Right atrium auricular region (tissue), 2 donors: Measurements from ENCODE around the gene KRTAP10-3. TPM values are rescaled to one million over a fixed set of nuclear protein-coding genes. Genes with fewer than 3 reads are reported as not detected.

ENCODE experiments used
- DNase-seq: peaks from one replicate; pipeline ENCODE4 v3.0.0-alpha.2; 2019; ENCODE audit warnings: low spot score
- H3K27ac ChIP-seq, 2 donors: fragments of 200-600 bp; sonication (generic); 1 replicate in 1 of 2; 2 replicates in 1 of 2; pipeline ENCODE4 v1.5.1; 2016 to 2019
- H3K27me3 ChIP-seq, 2 donors: fragments of 200-600 bp; sonication (generic); one replicate each; pipeline versions ENCODE4 v1.5.1 to v1.6.0; 2017 to 2019
- H3K36me3 ChIP-seq: fragments of 200-600 bp; sonication (generic); one replicate; pipeline ENCODE4 v1.5.1; 2016
- H3K4me1 ChIP-seq, 2 donors: fragments of 200-600 bp; sonication (generic); one replicate each; pipeline versions ENCODE4 v1.5.1 to v1.6.0; 2017 to 2019
- H3K4me3 ChIP-seq, 2 donors: fragments of 200-600 bp; sonication (generic); 1 replicate in 1 of 2; 2 replicates in 1 of 2; pipeline ENCODE4 v1.5.1; 2017 to 2019; ENCODE audit warnings: mild to moderate bottlenecking in 1 of 2, moderate library complexity in 1 of 2
- H3K9me3 ChIP-seq, 2 donors: fragments of 200-600 bp; sonication (generic); one replicate each; pipeline ENCODE4 v1.5.1; 2019
- total RNA-seq, 2 donors: library from RNA; depleted of rRNA; stranded (reverse); fragments of >200 nt; gene quantifications; one replicate each; pipeline ENCODE4 v1.1.0, GENCODE V29; 2016
- TF ChIP-seq, protein P1 (sequence below), 2 donors: fragments of 200-600 bp; sonication (generic); IDR thresholded peaks; one replicate each; pipeline ENCODE4 v1.5.1; 2019; ENCODE audit warnings: antibody characterized with exemption in 2 of 2

Gene KRTAP10-3
- not detected for total RNA-seq

DNA sequence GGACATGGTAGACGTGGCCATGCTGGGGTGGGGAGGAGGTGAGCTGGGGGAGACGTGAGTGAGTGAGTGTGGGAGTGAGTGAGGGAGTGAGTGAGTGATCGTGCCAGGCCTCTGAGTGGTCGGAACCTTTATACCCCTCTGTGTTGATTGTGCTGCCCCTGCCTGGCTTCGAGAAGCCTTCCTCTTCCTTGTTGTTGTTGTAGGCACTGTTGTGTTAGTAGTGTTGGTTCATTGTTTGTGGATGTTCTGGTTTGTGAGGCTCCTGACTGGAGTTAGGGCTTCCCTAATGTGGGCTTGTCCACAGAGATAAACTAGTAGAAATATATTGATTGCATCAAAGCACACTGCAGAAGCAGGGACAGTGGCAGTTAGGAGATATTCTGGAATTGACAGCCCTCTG, at the start of gene KRTAP10-3:
Gene KRTAP10-3, minus strand, starts transcription at position 101 of the 400 bp plus-strand sequence. Its CDS starts 80 bp downstream, at position 21.
- TF ChIP-seq, protein P1, sequence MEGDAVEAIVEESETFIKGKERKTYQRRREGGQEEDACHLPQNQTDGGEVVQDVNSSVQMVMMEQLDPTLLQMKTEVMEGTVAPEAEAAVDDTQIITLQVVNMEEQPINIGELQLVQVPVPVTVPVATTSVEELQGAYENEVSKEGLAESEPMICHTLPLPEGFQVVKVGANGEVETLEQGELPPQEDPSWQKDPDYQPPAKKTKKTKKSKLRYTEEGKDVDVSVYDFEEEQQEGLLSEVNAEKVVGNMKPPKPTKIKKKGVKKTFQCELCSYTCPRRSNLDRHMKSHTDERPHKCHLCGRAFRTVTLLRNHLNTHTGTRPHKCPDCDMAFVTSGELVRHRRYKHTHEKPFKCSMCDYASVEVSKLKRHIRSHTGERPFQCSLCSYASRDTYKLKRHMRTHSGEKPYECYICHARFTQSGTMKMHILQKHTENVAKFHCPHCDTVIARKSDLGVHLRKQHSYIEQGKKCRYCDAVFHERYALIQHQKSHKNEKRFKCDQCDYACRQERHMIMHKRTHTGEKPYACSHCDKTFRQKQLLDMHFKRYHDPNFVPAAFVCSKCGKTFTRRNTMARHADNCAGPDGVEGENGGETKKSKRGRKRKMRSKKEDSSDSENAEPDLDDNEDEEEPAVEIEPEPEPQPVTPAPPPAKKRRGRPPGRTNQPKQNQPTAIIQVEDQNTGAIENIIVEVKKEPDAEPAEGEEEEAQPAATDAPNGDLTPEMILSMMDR (IDR thresholded peaks at IDR 0.05), result no peak
- H3K4me1 ChIP-seq, result no peaks in the 10 kb centered on the region

DNA sequence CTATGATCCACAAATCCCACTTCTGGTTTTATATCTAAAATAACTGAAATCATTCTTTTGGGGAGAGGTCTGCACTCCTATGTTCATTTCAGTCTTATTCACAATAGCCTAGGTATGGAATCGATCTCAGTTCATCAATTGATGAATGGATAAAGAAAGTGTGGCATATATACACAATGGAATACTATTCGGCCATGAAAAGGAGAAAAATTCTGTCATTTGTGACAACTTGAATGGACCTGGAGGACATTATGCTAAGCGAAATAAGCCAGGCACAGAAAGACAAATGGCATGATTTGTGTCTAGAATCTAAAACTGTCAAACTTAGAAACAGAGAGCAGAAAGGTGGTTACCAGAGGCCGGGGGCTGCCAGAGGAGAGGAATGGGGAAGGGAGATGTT, 47.9 kb upstream of the KRTAP10-3 start:
- Histone ChIP-seq H3K4me1 (no peaks in the 10 kb centered on the region), H3K27me3 (no peaks in the 10 kb centered on the region), H3K27ac (no peak overlapping the region), H3K4me3 (no peak overlapping the region), H3K9me3 (peaks cover 7 to 15% of the 10 kb centered on the region in 2 donors), H3K36me3 (no peaks in the 10 kb centered on the region)
- TF ChIP-seq, protein P1 (IDR thresholded peaks at IDR 0.05), result no peak
- DNase-seq, result no peak

More for the DNA sequence above, at the start of gene KRTAP10-3:
- Histone ChIP-seq H3K27ac (no peak within 1 kb of the TSS), H3K9me3 (peaks cover 0 to 5% of the 10 kb centered on the region in 2 donors), H3K27me3 (no peaks in the 10 kb centered on the region), H3K4me3 (no peak within 1 kb of the TSS), H3K36me3 (no peaks in the 10 kb centered on the region)
- DNase-seq, result no peak

DNA sequence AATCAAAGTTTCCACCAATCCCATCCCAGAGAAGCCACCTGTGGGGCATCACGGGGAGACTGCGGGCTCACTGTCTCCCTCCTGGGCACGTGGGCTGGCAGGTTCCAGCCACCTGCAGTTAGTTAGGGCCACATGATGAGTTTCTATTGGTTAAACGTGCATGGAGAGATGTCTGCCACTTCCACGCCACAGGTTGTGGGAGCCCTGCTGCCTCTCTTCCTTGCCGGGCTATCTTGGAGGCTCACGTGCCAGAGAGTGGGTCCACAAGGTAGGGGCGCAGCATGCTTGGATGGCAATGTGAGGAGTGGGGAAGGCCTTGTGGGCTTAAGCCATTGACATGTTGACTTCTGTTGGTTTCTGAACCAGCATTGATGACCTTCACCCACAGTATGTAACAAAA, 45.3 kb upstream of the KRTAP10-3 start:
- no peaks in the 10 kb centered on the region for H3K27me3 ChIP-seq
- H3K36me3 ChIP-seq, result no peaks in the 10 kb centered on the region
- TF ChIP-seq, protein P1 (IDR thresholded peaks at IDR 0.05), result no peak
- DNase-seq, result no peak
- H3K4me1 ChIP-seq, result no peaks in the 10 kb centered on the region
- H3K4me3 ChIP-seq, result no peak overlapping the region
- H3K27ac ChIP-seq, result no peak overlapping the region
- H3K9me3 ChIP-seq, result peaks cover 0 to 2% of the 10 kb centered on the region in 2 donors

- Histone ChIP-seq H3K9me3 (peaks cover 0 to 4% of the 10 kb centered on the region in 2 donors), H3K27me3 (no peaks in the 10 kb centered on the region), H3K4me3 (no peak overlapping the region), H3K27ac (no peak overlapping the region), H3K36me3 (no peaks in the 10 kb centered on the region), H3K4me1 (no peaks in the 10 kb centered on the region)
- DNase-seq, result no peak
- TF ChIP-seq, protein P1 (IDR thresholded peaks at IDR 0.05), result no peak
Observed at GRCh38 chr21:44603109-44603875, 44.7 kb upstream of the KRTAP10-3 start.

DNA sequence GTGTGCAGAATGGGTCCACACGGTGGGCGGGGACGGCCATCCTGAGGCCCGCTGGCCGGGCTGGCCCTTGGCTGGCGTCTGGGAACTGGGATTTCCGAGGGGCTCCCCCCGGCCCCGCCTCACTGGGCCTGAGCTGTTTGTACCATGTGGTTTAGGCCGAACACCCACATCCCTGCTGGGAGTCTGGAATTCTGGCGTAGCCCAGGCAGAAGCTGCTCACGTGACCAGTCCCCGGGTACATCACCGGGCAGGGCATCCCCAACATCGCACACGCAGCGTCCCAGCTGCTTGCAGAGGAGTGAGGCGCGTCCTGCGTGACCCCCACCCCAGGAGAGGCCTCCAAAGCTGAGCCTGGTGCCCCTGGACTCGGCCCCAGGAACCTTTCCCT, 43.9 kb upstream of the KRTAP10-3 start:
- H3K27ac ChIP-seq, result no peak overlapping the region
- no peaks in the 10 kb centered on the region for H3K4me1 ChIP-seq
- TF ChIP-seq, protein P1 (IDR thresholded peaks at IDR 0.05), result no peak
- H3K9me3 ChIP-seq, result peaks cover 0 to 4% of the 10 kb centered on the region in 2 donors
- no peaks in the 10 kb centered on the region for H3K36me3 ChIP-seq
- no peak for DNase-seq
- H3K4me3 ChIP-seq, result no peak overlapping the region
- no peaks in the 10 kb centered on the region for H3K27me3 ChIP-seq
